NCI-H187 treated with DMSO at 0.1 percent for 48 hours (cell line): ENCODE results near the gene POLD2.
"Not testable (repeated sequence)": the region's sequence is repeated elsewhere in the genome, so short reads cannot be mapped to it uniquely, and the experiment has no call there.

Experiments
- DNase-seq: peaks from one replicate; lab custom pipeline; 2025; lab: John Stamatoyannopoulos, UW

The POLD2 gene

DNA sequence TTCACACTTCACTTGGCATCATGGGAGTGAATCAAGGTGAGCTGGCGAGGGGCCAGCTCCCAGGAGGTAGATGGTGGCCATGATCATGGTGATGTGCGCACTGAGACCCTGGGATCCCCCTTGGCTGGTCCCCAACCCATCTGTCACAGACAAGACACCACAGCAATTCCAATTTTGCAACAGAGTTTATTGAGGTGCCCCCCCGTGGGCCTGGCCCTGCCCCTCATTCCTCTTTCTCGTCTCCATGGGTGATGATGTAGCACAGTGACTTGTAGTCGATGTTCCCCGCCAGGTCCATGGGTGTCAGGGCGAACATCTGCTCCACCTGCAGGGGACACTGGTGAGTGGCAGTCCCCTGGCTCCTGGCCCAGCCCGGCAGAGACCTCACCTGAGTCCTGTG is 15.3 kb upstream of the POLD2 start:
- DNase-seq: no peak

DNA sequence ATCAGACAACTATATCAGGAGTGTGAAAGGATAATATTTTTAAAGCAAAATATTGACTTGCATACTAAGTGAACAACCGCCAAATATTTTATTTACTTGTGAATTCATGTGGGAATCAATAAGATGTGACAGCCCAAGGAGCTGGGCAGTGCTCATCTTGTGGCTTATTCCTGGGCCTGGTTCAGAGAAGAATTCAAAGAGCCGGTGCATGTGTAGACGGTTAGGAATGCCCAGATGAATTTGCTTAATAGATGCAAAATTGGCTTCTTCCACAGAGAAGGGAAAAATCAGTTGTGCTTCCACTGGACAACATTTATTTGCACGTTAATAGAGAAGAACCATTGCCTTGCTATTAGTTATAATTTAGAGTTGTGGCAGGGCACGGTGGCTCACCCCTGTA is 13.4 kb upstream of the POLD2 start:
- no peak for DNase-seq

DNA sequence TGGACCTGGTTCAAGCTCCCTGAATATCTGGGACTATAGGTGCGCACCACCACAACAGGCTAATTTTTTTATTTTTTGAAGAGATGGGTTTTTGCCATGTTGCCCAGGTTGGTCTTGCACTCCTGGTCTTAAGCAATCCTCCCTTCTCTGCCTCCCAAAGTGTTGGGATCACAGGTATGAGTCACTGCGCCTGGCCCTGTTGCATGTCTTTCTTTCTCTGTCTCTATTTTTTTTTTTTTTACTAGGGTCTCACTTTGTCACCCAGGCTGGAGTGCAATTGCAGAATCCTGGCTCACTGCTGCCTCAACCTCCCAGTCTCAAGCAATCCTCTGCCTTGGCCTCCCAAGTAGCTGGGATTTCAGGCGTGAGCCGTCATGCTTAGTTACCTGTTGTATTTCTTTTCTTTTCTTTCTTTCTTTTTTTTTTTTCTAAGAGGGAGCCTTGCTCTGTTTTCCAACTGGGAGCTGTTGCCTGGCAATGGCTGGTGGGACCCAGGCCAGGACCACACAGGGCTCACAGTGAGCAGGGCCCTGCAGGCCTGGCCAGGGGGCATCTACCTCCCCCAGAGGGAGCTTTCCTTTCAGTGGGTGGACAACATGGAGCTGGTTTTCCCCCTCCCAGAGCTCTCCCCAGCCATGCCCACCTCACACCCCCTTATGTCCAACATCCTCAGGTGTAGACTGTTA is 11.7 kb upstream of the POLD2 start:
- no peak for DNase-seq

DNA sequence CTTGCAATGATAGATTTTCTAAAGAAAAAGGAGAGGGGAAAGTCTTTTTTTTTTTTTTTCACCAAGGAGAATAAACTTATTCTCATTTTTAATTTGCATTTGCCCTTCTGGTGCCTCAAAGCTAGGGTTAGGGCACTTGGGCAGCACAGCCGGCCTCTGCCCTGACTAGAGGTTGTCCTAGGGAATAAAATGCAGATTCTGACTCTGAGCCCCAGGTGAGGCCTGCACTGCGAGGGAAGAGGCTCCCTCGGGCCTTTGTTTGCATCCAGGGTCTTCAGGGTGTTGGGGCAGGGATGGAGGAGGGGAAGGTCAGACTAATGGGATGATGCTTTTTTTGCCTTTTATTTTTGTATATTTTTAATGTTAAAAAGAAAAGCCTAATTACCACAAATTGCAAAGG is 9.9 kb upstream of the POLD2 start:
- DNase-seq: no peak

DNA sequence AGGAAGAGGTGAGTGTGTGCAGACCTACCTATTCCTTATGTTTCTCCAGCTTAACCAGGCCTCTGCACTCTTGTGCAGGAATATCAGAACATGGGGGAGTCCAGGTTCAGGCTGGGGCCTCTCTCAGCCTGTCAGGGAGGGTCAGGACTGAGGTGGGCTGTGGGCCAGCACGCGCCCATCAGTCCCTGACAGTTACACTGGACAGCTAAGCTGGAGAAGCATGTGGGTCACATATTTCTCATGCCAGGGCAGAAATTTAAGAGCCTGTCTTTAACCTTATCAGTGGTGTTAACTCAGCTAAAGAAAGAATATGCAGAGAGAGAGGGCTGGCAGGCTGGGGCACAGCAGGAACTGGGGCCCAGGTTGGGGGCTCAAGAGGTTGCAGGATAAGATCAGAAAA is 8.7 kb upstream of the POLD2 start:
- no peak for DNase-seq

DNA sequence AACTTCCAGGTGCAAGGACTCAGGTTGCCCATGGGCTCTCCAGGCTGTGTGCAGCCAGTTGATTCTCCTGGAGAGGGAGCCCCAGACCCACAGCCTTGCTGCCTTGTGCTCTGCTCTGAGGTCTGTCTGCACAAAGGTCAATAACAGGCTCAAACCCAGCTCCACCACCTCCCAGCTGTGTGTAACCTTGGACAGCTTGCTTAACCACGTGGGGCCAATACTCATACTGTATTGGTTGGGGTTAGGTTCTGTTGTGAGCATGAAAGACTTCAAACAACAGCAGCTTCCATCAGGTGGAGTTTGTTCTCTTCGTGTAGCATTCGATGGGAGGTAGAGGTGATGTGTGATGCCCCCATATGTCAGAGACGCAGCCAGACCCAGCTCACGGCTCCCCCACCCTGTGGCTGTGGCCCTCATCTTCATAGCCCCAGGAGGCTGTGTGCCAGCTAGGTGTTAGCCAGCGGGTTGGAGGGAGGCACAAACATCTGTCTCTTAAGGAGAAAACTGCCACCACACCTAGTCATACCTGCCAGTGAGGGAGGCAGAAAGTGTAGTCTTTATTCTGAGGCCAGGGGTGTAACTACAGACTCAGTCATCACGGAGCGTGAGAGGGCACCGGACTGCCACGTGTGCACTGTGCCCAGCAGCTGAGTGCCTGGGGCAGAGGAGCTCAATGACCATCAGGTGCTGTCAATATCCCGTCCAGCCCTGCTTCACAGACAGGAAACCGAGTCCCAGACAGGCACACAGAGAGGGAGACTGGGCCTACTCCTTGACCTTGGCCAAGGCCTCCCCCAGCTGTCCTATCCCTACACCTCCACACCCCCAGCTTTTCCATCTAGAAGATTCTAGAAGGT is 8.1 kb upstream of the POLD2 start:
- DNase-seq: no peak

DNA sequence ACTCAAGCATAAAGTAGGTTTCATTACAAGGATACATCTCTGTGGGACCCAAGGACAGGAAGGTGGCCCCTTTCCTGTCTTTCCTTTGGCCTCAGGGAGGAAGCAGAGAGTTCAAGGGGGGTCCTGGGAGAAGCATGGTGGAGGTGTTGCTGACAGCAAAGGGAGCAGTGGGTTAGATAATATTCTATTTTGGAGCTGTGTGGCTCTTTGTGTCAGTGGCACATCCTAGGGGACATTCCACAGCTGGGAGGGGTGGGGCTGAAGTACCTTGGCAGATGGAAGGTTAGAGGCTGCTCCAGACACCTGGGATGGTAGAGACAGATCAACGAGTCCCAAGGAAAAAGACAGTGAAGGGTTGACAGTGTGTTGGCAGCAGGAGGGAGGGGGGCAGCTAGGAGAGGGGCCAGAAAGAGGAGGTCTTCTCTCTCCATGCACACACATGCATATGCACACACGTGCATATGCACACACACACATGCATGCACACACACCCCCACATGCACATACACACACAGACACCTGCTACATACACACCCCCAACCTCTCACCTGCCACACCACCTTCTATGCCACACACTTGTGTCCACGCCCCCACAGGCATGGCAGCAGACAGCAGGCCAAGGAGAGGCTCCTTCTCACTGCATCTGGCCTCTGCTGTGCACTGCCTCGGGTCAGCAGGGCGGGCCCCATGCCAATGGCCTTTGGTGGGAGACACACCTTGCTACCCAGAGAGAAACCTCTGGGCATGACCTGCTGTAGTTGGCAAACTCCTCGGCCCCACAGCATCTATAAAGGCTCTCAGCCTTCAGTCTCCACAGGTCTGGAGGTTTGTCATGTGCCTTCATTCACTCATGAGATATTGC is 5.6 kb upstream of the POLD2 start:
- no peak for DNase-seq

DNA sequence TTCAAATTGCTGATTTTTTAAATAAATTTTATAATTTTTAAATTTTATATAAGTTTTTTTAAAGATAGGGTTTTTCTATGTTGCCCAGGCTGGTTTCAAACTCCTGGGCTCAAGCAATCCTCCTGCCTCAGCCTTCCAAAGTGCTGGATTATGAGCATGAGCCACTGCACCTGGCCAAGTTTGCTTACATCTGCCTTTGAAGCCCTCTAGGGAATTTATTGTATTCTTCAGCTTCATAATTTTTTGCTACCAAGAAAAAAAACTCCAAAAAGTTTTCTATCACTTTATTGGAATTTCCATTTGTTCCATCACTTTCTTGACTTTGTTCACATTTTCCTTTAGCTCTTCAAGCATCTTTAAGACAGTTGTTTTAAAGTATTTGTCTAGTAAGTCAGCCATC is 3.8 kb upstream of the POLD2 start:
- no peak for DNase-seq

DNA sequence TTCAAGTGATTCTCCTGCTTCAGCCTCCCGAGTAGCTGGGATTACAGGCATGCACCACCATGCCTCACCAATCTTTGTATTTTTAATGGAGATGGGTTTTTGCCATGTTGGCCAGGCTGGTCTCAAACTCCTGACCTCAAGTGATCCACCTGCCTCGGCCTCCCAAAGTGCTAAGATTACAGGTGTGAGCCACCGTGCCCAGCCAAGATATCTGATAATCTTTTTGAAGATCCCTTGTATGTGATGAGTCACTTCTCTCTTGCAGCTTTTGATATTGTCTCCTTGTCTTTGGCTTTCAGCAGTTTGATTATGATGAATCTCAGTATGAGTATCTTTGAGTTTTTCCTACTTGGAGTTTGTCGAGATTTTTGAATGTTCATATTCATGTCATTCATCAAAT is 3.2 kb upstream of the POLD2 start:
- DNase-seq: not testable (repeated sequence)

DNA sequence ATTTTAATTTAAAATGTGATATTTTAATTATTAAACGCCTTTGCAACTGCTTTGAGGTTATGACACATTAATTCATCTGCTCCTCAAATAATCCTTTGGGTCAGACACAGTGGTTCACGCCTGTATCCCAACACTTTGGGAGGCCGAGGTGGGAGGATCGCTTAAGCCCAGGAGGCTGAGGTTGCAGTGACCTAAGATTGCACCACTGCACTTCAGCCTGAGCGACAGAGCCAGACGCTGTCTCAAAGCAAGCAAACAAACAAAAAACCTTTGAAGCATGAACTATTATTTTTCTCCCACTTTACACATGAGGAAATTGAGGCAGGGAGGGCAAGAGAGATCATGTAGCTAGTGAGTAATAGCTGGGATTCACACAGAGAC is 1.5 kb upstream of the POLD2 start:
- no peak for DNase-seq

DNA sequence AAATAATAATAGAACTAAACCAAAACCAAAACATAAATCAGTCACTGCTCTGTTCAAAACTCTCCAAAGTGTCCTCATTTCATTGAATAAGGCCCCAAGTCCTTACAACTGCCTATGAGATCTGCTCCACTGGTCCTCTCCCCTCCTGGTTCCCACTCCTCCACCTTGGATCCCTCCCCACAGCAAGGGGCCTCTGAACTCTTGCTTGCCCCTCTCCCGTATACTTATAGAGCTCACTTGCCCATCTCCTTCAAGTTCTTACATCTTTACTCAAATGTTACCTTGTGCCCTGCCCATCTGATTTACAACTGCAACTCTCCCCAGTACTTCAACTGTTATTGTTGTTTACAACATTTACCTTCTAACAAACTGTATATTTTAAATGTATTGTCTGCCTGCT is 819 bp downstream of the POLD2 start:
- DNase-seq: no peak

DNA sequence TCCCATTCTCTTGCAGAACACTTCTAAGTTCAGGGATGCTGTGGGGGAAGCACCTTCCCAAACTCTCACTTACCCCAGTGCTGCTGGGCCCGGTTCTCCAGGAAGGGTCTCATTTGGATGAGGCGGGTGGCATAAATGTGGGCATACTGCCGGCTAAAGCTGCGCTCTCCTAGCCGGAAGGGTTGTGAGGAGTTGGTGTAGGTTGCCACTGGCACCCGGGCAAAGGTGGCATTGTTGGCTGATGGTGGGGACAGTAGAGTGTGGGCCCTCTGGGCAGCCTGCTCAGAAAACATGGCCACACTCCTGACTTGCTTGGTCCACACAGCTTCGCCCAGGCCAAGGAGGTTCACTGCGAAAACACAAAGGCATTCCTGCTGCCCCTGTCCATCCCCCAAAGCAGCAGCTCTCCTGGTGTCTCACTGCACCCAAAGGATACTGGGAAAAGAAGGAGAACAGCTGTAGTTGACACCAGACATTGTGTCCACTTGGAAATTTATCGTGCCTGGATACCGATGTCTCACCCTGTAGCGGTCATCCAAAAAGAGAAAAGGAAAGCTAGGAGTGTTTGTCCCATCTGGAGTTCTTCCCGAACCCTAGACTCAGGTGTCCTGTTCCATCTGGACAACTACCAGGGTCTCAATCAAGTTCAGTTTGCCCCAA is 1.5 kb downstream of the POLD2 start:
- no peak for DNase-seq

DNA sequence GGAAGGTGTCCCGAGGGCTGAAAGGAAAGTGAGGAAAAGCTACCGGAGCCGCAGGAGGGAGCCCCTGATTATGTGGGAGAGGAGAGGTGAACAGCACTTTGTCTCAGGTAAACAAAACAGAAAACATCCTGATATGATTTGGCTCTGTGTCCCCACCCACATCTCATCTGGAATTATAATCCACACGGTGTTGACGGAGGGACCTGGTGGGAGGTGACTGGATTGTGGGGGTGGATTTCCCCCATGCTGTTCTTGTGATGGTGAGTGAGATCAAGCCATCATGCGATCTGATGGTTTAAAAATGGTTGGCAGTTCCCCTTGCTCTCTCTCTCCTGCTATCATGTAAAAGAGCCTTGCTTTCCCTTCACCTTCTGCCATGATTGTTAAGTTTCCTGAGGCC is 3.0 kb downstream of the POLD2 start:
- DNase-seq: no peak

DNA sequence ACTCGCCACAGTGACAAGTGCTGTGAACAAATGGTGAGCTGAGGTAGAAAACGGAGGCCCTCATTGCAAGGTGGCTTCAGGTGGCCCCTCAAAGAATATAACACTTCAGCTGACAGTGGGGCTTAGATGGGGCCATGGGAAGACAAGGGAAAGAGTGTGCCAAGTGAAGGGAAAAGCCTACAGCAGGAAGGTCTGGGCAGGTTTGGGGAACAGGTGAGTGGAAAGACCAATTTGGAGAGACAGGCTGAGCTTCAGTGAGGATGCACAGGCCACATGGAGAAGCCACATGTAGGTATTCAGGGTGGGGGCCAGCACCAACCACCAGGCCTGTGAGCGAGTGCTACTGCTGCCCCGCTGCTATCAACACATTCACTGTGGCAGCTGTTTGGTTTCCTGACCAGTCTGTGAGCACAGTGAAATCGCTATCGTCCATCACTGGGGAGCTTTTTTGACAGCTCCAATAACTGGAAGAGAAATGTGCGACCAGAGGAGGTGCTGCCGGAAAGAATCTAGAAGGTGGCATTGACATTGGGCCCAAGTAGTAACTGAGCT is 3.4 kb downstream of the POLD2 start:
- no peak for DNase-seq

DNA sequence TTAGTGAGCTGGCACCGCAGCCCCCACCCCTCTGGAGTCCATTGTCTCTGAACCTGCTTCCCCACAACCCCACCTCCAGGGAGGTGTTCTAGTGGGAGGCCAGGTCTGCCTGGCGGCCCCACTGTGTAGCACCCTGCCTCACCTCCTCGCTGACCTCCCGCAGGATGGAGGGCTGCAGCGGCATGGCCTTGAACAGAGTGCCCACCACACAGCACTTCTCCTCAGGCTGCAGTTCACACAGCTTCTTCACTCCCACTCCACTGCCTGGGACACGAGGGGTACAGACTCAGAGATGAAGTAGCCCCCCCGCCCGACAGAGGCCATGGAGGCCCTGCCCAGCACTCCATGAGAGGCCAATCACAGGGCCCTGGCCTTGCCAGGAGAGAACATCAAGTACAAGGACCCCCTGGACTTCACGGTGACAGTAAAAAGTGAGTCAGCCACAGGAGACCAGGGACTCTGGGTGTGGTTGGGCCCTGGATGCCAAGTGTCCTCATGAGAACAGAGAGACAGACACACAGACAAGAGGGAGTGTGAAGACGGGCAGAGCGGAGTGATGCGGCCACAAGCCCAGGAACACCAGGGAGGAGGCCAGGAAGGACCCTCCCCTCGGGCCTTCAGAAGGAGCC is 5.4 kb downstream of the POLD2 start:
- no peak for DNase-seq

DNA sequence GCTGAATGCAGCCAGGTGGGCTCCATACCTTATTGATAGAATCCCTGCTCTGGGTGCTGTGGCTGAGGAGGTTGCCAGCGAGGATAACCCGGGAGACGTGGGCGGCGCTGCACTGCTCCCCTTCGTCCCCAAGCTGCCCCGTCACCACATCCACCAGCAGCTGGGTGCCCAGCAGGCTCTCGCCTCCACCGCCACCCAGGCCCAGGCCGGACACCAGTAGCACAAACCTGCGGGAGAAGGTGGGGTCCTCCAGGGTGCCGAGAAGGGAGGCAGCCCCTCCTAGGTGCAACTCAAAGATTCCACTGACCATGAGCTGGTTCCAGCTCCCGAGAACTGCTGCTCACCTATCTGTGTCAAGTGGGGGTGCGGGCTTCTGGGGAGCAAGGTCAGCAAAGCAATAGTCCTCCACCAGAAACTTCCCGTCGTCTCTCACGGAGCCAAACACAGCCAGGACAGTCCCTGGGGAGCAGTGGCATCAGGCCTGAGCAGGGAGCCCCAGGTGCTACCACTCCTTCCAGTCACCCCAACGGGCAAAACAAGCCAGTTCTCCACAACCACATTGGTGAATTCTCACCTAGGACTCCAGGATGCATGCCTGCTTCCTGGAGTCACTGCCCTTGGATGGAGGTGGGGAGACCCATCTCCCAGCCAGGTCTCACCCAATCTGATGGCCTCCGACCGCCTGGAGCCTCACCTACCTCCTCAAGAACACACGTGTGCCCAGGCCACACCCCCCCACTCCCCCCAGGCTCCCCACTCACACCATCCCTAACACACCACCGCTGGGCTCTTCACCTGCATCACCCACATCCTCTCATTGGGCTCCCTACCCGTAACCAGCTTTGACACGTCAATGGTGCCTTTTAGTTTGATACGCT is 6.3 kb downstream of the POLD2 start:
- DNase-seq: no peak

DNA sequence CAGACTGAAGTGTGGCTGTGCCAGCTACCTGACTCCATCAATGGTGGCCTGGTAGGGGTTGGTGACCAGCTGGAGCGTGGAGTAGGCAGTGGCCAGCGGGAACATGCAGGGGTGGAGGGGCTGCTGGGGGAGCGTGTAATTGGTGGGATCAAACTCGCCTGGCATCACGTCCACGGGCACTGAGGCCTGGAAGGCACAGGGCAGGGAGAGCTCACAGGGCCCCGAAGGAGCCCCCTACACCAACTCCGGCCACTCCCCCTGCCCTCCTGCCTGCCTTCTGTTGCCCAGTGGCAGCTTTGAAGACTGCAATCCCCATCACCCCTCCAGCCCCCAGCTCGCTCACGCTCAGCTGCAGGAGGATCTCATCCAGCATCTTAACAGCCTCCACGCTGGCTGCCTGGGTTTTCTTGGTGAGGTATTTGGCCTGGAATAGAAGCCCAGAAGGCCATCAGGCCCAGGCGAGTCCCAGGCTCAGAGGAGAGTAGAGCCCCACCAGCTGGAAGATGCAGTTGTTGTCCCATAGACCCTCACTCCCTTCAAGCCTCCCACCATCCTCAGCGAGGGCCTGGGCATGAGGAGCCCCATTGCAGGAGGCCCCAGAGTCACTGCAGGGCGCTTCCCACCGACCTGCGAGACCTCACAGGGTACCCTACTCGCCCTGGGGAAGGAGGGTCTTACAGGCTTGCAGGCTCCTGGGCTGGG is 7.1 kb downstream of the POLD2 start:
- no peak for DNase-seq

DNA sequence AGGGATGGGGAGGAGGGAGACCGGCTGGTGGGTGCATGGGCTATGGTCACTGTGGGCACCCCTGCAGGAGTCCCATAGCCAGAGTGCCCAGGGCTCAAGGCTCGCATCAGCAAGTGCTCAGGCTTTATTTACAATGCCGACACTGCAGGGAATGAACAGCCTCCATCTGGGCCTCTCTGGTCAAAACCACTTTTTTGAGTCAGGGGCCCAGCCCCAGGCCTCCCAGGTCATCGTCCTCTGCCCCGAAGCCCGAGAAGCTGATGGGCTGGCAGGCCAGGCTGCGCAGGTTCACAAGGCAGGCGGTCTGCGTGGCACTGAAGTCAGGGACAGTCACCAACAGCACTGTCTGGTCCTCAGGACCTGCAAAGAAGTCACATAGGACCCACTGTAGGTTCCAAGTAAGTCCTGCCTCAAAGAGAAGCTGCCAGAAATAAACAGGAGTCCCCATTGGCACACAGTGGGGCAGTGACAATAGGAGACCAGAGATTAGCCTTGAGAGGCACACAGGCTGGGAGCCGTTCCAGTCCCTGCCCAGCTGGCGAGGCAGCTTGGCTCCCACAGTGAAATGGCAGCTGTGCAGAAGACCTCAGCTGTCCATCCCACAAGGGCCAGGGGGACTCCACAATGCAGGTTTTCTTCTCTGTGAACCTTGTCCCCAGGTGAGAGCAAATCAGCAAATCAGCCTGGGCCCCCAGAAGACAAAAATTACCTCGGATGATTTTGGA is 8.6 kb downstream of the POLD2 start:
- no peak for DNase-seq

DNA sequence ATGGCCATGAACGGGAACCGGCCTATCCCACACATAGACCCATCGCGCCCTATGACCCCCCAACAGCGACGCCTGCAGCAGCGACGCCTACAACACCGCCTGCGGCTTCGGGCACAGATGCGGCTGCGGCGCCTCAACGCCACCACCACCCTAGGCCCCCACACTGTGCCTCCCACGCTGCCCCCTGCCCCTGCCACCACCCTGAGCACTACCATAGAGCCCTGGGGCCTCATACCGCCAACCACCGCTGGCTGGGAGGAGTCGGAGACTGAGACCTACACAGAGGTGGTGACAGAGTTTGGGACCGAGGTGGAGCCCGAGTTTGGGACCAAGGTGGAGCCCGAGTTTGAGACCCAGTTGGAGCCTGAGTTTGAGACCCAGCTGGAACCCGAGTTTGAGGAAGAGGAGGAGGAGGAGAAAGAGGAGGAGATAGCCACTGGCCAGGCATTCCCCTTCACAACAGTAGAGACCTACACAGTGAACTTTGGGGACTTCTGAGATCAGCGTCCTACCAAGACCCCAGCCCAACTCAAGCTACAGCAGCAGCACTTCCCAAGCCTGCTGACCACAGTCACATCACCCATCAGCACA is 9.5 kb downstream of the POLD2 start:
- no peak for DNase-seq
